ENCODE data around the gene IGSF22. TPM values are rescaled to one million over a fixed set of nuclear protein-coding genes. Genes with fewer than 3 reads are reported as not detected.

IGSF22 gene
- total RNA-seq, result under 1 TPM in 2 of 4 donors, not detected in 2; 0.13 to 0.24 TPM

- no peak for DNase-seq (ENCODE audit: low spot score)
- ATAC-seq (ENCODE audit: low FRiP score), result no peak
- no peak for TF ChIP-seq CTCF (IDR thresholded peaks at IDR 0.05)
These were observed at the start of gene IGSF22 for GRCh38 chr11:18726040-18726439. TSS of gene IGSF22 (minus strand) at chr11:18726188. CDS start at chr11:18724236, 1,952 bp downstream.

- no peak for TF ChIP-seq CTCF (IDR thresholded peaks at IDR 0.05)
- DNase-seq (ENCODE audit: low spot score) (no peak), ATAC-seq (ENCODE audit: low FRiP score) (no peak)
These were observed 48.8 kb upstream of the IGSF22 start for GRCh38 chr11:18774801-18775200.

GRCh38 chr11:18773681-18774080, 47.7 kb upstream of the IGSF22 start:
- no peak for TF ChIP-seq CTCF (IDR thresholded peaks at IDR 0.05)
- DNase-seq (ENCODE audit: low spot score), result no peak
- no peak for ATAC-seq (ENCODE audit: low FRiP score)

GRCh38 chr11:18773104-18773503, 47.1 kb upstream of the IGSF22 start:
- ATAC-seq (ENCODE audit: low FRiP score) (no peak), DNase-seq (ENCODE audit: low spot score) (no peak)
- TF ChIP-seq CTCF (IDR thresholded peaks at IDR 0.05), result no peak

- ATAC-seq (ENCODE audit: low FRiP score) (no peak), DNase-seq (ENCODE audit: low spot score) (no peak)
- no peak for TF ChIP-seq CTCF (IDR thresholded peaks at IDR 0.05)
These were observed 46.2 kb upstream of the IGSF22 start for GRCh38 chr11:18772211-18772610.

- no peak for TF ChIP-seq CTCF (IDR thresholded peaks at IDR 0.05)
- no peak for ATAC-seq (ENCODE audit: low FRiP score)
- no peak for DNase-seq (ENCODE audit: low spot score)
These were observed 45.5 kb upstream of the IGSF22 start for GRCh38 chr11:18771266-18772035.

GRCh38 chr11:18770479-18771125, 44.6 kb upstream of the IGSF22 start:
- ATAC-seq (ENCODE audit: low FRiP score), result no peak

More at GRCh38 chr11:18770479-18771125, 44.6 kb upstream of the IGSF22 start:
- DNase-seq (ENCODE audit: low spot score), result no peak
- no peak for TF ChIP-seq CTCF (IDR thresholded peaks at IDR 0.05)
